Frontal cortex (tissue), 4 donors: ENCODE measurements around the gene PRKAR2B. TPM values are rescaled to one million over a fixed set of nuclear protein-coding genes. Genes with fewer than 3 reads are reported as not detected.
A peak's percentile ranks its signal among the peaks of the same experiment; 100 is the strongest.
"Not testable (repeated sequence)": the region's sequence is repeated elsewhere in the genome, so short reads cannot be mapped to it uniquely, and the experiment has no call there.

ENCODE experiments used
- DNase-seq, 2 donors: peaks; one replicate each; pipeline ENCODE4 v3.0.0; 2012; ENCODE audit warnings: low spot score in 2 of 2
- FAIRE-seq: peaks from 2 replicates; lab custom pipeline; 2012; peaks lifted over from hg19 to GRCh38; lab: Jason Lieb, UNC
- total RNA-seq: library from RNA; depleted of rRNA; stranded (reverse); fragments of >200 nt; gene quantifications from one replicate; pipeline ENCODE4 v1.2.3, GENCODE V29; 2014
- donor health status: control.
- donor health status: control.
- donor health status: control.

The PRKAR2B gene
- total RNA-seq, 1 donor from 2014 or later, result 282 TPM

- DNase-seq (peak in 1 of 2 donors; percentile 20), FAIRE-seq (no peak)
Observed at GRCh38 chr7:107147464-107148393, 103.2 kb downstream of the PRKAR2B start.

DNA sequence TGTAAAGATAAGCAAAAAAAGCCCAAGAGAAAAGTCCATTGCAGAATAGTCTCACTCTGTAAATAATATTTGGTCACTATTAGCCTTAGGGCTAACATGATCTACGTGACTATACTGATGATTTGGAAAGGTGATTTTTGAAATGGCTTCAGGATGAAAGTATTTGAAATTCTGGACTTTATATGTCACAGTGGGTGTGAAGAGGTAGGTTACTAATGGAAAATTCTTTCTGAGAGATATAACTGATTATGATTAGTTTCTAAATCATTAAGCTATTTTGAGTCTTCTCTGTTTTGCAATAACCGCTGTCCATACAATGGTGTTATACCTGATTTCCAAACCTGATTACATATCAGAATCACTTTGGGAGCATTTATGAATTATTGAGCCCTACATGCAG lies 104.2 kb downstream of the PRKAR2B start:
- DNase-seq (no peak), FAIRE-seq (no peak)

- FAIRE-seq (peak; percentile 97), DNase-seq (no peak)
Observed at GRCh38 chr7:107149863-107150262, 105.4 kb downstream of the PRKAR2B start.

GRCh38 chr7:107150375-107151073 lies 106.0 kb downstream of the PRKAR2B start:
- peak in 1 of 2 donors; percentile 20 for DNase-seq
- peak; percentile 96 for FAIRE-seq

GRCh38 chr7:107151538-107151937 lies 107.0 kb downstream of the PRKAR2B start:
- DNase-seq (no peak), FAIRE-seq (no peak)

DNA sequence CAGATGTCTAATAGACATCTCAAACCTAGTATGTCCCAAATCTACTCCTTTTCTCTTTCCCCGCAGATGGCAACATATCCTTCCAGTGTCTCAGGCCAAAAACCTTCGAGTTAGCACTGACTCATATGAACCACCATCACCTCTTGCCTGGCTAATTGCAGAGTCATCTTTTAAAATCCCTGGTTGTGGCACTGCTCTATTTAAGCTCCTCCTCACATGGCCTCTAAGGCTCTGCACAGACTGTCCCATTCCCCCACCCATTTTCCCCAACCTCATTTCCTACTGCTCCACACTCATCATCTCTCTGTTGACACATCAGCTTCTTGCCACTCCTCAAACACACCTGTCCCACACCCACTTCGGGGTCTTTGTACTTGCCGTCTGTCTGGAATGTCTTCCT lies 107.5 kb downstream of the PRKAR2B start:
- no peak for FAIRE-seq
- DNase-seq, result no peak

GRCh38 chr7:107154826-107155225 lies 110.3 kb downstream of the PRKAR2B start:
- FAIRE-seq (no peak), DNase-seq (no peak)

DNA sequence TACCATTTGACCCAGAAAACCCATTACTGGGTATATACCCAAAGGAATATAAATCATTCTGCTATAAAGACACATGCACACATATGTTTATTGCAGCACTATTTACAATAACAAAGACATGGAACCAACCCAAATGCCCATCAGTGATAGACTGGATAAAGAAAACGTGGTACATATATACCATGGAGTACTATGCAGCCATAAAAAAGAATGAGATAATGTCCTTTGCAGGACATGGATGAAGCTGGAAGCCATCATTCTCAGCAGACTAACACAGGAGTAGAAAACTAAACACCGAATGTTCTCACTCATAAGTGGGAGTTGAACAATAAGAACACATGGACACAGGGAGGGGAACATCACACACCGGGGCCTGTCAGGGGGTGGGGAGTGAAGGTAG lies 111.2 kb downstream of the PRKAR2B start:
- not testable (repeated sequence) for DNase-seq, FAIRE-seq

GRCh38 chr7:107157091-107157490 lies 112.6 kb downstream of the PRKAR2B start:
- no peak for FAIRE-seq
- DNase-seq, result no peak

DNA sequence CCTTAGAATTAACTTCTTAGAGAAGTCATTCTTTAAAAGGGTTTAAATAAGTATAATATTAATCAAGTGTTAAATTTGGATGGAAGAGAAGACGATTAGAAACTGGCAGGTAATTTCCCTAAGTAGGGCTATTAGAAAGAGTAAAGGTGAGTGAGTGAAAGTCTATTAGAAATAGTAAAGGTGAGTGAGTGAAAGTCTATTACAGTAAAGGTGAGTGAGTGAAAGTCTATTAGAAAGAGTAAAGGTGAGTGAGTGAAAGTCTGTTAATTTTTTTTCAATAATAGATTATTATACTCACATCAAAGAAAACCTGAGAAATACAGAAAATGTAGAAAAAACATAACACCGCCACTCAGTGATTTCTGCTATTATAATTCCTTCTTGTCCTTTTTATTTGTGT lies 113.5 kb downstream of the PRKAR2B start:
- DNase-seq, result no peak
- FAIRE-seq, result no peak

DNA sequence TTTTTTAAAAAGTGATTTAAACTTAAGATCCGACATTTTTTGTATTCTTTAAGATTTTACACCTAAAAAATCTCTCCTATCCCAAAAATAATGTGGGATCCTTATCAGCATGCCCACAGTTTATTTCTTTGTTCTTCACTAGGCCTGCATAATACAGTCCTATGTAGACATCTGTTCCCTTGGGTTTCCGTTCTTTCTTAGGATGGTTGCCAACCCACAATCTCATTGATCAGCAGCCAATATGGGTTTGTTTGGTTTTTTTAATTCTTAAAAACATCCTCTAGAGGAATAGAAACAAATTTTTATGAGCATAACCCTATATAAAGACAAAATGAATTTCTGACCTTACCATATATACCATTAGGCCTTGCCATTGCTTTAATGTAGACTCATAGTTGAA lies 115.9 kb downstream of the PRKAR2B start:
- no peak for FAIRE-seq
- no peak for DNase-seq

DNA sequence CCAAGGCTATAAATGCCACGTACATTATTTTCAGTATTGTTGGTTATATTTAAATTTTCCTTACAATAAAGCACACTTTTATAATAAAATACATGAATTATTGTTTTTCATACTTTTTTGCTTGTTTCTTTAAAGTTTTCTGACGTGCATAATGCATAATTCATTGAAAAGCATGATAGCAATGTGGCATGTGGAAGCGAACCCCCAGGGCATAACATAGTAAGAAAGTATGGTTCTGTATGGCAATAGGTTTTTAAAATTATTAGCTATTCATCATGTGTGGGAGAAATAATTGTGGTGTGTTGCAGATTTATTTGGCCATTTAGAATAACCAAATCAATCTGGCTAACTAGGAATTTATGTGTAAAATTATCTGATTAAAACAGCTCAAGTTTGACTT lies 116.9 kb downstream of the PRKAR2B start:
- FAIRE-seq, result no peak
- DNase-seq, result no peak

GRCh38 chr7:107162475-107162874 lies 118.0 kb downstream of the PRKAR2B start:
- no peak for FAIRE-seq
- no peak for DNase-seq

DNA sequence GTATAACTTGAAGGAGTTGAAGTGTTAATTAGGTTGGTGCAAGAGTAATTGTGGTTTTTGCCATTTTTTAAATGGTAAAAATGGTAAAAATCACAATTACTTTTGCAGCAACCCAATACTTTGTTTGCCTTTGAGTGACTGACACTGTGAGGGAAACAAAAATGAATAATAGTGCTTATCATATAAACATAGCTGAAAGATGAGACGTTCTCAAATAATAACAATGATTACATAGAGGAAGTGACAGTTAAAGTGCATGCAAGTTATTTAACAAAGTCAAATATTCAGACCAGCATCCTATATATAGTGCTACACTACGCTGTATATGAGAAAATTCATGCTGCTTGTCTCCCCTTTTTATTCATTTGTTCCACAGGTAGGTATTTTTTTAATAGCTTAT lies 119.6 kb downstream of the PRKAR2B start:
- FAIRE-seq (no peak), DNase-seq (no peak)

DNA sequence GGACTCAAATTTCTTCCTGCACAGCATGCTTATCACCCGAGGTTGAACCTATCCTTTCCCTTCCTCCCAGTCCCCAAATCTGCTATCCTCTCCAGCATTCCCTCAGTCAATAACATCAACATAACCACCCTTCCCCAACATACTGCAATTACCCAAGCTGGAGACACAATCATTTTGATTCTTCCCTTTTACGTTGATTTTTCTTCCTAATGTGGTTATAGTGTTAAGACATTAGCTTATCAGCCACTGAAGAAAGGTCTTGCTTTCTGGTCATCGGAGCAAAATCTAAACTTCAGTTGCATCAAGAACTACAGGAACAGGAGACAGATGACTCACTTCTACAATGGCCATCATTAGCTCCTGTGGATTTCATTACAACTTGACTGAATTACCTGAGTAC lies 120.8 kb downstream of the PRKAR2B start:
- FAIRE-seq (no peak), DNase-seq (no peak)

- FAIRE-seq (no peak), DNase-seq (no peak)
Observed at GRCh38 chr7:107166736-107167426, 122.4 kb downstream of the PRKAR2B start.

DNA sequence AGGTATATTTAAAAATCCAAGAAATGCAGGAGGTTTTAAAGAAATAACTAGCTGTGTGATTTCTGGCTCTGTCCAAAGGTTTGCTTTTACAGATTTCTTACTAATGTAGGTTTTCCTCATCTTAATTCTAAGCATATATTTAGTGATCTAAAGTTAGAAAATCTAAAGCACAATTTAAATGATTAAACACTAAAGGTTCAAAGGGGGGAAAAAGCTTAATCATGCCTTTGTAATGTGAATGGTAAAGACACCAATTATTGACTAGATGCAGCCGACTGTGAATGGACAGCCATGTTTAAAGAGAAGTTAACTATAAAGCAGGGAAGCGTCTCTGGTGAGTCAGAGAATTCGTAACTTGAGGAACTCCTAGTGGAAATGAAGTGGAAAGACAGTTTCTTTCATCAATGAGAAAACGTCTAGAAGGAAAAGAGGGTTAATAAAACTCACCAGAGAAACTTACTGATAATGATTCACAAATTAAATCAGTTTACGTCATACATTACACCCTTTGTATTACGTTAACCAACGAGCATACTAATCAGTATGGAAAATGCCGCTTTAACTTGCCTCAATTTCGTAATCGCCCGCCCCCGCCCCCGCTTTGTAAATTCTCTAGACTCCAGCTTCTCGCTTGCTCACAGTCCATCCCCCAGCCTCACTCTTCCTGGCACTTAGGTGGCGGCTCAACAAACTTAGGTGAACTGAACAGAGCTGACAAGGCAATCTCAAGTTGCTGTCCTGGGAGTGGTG lies 123.2 kb downstream of the PRKAR2B start:
- no peak for FAIRE-seq
- DNase-seq, result peak; percentile 34

DNA sequence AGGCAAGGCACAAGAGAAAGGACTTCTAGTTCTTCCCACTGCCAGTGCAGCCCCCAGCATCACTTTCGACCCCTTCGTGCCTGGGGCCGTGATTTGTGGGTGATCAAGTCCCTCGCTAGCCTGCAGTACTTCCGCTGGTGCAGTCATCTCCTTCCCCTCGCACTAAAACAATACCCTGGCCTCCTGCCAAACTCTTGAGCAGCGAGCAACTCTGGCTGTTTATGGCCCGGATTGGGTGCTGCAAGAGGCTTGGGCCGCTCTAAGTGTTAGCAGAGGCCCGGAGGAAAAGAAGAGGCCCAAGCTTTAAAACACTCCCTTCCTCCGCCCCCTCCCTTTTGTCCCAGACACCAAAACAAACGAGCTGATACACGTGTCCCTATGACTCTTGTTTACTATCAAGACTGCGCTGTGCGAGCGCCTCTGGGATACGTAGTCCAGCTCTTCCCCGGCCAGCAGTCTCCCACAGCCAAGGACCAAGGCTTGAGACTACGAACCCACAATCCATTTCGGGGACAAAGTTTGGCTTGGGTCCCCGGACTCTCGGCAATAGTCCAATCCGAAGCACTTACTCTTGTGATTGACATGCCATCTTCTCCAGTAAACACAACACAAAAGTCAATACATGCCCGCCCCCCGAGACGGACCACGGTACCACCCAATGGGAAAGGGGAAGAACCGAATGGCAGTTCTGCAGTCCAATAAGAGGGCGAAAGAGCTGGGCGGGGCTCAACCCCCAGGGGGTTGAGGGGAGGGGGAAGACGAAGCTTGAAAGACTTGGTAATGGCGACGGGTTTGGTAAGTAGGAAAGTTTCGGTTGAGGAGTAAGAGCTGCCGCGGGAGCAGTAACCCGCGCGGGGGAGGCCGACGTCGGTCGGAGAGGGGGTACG lies 124.0 kb downstream of the PRKAR2B start, which contains the start of gene HBP1:
TSS of gene HBP1 (plus strand) at position 771 of the 887 bp plus-strand sequence. CDS start 10,891 bp downstream, outside the sequence.
- FAIRE-seq, result peak; percentile 99
- DNase-seq, result peak; percentile 82 to 87
